Measurements from ENCODE around the gene PICALM.
"Not testable (repeated sequence)": the region's sequence is repeated elsewhere in the genome, so short reads cannot be mapped to it uniquely, and the experiment has no call there.

PICALM gene

DNA sequence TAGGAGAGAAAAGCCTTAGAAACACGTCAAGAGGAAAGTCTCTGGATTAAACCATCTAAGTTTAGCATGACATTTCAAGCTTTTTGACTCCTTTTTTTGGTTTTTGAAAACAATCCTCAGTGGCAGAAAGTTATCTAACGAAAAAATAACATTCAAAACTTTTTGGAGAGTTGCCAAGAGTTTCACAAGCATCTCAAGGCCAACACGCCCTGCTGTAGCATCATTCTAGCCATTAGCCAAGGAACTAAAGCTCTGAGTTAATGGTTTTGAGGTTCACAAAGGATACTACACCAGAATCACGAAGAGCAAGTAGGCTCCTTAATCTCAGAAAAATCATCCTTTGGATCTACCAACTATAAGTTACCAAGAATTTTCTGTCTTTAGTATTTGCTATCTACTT, 94.8 kb downstream of the PICALM start:
- no peak for DNase-seq (ENCODE audit: low read depth)

DNA sequence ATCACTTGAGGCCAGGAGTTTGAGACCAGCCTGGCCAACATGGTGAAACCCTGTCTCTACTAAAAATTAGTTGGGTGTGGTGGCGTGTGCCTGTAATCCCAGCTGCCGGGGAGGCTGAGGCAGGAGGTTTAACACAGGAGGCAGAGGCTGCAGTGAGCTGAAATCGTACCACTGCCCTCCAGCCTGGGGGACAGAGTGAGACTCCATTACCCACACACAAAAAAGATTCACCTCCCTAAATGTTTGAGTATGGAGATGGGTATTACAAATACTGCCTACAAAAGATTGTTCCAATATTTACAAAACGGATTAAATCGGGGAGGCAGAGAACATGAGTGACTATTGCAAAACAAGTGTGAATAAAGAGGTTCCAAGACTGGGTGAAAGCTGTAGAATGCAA, 98.3 kb downstream of the PICALM start:
- no peak for DNase-seq (ENCODE audit: low read depth)

DNA sequence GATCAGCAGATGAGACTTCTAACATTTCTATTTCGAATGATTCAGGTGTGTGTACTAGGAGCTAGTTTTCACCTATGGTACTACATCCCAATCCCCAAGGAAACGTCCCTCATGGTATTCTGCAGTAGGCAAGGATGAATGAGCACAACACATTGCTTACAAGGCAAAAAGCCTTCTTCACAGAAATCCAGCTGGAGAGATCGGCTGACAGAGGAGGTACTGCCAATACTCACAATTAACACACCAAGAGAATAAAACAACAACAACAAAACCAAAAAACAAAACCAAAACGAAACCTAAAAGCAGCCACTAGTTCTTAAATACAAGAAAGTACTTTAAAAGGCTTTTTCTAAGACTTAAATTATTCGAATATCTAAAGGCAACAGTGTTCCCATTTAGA, 101.4 kb downstream of the PICALM start:
- DNase-seq (ENCODE audit: low read depth), result no peak

DNA sequence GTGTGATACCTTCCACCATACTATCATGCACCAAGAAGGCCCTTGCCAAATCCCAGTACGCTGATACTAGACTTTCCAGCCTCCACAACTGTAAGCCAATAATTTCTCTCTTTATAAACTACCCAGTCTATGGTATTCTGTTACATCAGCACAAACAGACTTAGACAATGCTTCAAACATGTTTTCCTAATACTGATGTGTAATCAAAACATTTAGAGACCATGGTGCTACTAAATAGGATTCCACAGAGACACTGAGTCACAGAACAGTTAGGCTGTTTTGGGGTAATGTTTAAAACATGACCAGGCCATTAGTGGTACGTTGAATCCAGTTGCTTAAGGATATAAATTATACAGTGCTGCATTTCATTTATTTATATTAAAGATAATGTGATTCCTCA, 103.7 kb downstream of the PICALM start:
- DNase-seq (ENCODE audit: low read depth), result no peak

DNA sequence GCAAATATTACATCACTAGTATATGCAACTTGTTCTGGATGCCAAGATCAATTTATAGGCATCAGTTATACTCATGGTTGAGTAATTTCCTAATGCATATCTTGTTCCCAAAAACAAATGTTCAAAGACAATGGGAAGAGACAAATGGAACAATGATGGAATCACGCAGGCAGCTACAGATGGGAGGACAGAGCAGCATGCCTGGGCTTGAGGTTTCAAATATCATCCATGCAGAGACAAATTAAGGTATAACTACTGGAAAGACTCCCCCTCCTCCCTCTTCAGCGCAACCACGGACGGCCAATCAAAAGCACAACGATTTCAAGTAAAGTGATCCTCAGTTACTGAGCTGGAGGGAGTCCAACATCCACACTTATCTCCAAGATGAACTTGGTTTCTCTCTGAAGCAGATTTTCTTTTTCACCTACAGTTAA, 106.9 kb downstream of the PICALM start:
- no peak for DNase-seq (ENCODE audit: low read depth)

DNA sequence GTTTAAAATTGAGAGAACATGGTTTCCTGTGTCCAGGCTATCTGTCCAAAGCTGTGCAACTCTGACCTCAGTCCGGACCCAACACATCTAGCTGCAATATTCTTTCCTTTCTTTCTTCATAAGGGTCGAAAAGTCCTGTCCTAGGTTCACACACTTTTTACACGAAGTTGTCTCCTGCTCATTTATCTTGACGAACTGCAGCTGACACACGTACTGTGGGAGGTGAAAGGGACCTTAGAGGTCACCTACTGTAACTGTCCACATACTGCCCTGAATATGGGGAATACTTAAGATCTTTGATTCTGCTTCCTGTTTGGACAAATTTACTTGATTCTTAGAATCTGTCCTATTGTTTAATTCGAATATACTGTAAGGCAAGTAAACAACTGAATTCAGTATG, 107.8 kb downstream of the PICALM start:
- DNase-seq (ENCODE audit: low read depth), result no peak

DNA sequence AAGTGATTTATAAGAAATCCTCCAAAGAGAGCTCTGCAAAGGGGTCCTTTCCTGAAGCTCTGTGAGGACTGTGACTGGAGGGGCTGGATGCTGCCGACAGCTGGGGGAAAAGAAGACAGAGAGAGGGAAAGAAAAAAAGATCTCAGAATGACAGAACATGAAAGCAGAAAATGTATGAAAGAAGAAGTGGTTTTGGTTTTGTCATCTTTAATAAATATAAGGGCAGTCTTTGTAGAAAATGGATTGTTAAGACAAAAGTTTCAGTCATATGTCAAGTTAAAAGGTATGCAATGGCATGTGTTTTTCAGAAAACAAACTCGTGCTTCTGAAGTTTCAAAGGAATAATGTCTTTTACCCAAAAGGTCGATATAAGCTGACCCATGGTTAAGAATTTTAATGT, 108.2 kb downstream of the PICALM start:
- no peak for DNase-seq (ENCODE audit: low read depth)

DNA sequence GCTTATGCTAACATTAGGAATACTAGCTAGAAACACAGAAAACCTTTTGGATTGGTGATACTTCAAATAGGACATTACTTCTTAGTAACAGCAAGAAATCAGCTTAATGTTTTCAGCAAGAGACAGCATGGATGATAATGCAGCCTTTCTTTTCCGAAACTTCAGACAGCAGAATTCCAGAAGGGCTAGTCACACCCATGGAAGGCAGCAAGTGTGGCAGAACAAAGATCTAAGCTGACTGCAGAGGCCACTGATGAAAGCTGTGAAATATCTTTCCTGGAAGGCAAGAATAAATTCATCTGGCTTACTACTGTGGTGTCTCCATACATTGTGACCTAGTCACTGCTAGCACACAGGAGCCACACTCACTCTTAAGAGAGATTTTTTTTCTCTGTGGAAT, 113.4 kb downstream of the PICALM start:
- no peak for DNase-seq (ENCODE audit: low read depth)

DNA sequence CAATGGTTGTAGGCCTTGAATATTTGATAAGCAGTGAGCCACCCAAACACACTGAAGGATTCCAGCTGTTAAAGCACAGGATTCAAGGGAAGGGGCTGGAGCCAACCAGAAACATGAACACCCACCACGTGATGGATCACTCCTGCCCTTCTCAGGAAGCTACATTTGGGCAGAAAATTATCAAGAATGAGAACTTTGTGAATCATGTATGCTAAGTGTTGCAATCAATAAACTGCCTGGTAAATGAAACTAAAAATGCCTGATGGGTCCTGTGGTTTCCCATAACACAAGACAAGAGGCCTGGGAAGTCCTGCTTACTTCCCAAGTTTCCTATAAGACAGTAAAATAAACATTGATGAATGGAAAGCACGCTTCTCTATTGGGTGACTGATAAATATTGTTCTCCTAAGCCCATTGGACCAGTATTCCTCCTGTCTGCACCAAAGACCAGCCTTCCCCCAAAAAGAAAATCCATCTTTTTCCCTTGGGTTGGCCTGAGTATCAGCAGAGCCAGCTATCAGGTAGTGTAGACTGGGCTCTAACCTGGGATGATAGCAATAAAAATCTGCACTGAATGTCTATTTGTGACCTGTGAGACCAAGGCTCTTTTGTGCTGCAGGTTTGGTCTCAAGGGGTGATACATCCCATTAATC, 115.3 kb downstream of the PICALM start:
- no peak for DNase-seq (ENCODE audit: low read depth)

DNA sequence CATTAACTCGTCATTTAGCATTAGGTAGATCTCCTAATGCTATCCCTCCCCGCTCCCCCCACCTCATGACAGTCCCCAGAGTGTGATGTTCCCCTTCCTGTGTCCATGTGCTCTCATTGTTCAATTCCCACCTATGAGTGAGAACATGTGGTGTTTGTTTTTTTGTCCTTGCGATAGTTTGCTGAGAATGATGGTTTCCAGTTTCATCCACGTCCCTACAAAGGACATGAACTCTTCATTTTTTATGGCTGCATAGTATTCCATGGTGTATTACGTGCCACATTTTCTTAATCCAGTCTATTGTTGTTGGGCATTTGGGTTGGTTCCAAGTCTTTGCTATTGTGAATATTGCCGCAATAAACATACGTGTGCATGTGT, 116.8 kb downstream of the PICALM start:
- not testable (repeated sequence) for DNase-seq (ENCODE audit: low read depth)

DNA sequence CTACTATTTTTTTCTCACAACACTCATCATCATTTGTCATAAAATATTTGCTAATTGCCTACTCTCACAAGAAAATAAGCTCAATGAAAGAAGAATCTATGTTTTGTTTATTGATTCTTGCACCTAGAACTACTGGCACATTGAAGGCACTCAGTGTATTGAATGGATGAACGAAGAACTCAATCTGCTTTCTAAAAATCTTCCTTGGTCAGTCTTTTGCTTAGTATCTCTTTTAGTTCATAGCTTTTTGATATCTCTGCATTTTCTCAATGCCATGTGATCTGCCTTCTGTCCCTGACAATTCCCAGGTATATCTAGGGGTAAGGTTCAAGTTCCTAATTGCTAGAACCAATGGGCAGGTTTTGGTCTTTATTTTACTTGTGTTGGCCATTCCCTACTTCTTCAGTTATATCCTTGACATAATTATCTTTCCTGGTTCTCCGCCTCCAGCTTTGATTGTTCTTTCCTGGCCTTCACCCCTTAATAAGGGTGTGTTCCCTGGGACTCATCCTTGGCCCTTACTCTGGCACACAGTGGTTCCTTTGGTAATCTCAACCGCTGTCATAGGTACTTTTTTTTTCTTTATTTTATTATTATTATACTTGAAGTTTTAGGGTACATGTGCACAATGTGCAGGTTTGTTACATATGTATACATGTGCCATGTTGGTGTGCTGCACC, 117.3 kb downstream of the PICALM start:
- DNase-seq (ENCODE audit: low read depth), result no peak

DNA sequence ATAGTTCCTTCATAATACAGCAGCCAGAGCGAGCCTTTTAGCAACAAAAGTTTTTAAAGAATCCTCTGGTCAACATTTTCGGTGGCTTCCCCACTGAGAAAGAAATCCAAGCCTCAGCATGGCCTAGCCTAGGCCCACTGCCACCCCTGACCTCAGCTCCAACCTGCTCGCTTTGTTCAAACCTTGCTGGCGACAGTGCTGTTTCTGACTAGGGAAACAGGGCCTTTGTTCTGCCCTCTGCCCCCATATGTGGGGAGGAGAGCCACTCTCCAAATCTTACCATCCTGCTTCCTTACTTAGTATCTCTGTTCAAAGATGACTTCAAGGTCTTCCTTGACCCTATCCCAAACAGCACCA, 117.9 kb downstream of the PICALM start:
- no peak for DNase-seq (ENCODE audit: low read depth)

DNA sequence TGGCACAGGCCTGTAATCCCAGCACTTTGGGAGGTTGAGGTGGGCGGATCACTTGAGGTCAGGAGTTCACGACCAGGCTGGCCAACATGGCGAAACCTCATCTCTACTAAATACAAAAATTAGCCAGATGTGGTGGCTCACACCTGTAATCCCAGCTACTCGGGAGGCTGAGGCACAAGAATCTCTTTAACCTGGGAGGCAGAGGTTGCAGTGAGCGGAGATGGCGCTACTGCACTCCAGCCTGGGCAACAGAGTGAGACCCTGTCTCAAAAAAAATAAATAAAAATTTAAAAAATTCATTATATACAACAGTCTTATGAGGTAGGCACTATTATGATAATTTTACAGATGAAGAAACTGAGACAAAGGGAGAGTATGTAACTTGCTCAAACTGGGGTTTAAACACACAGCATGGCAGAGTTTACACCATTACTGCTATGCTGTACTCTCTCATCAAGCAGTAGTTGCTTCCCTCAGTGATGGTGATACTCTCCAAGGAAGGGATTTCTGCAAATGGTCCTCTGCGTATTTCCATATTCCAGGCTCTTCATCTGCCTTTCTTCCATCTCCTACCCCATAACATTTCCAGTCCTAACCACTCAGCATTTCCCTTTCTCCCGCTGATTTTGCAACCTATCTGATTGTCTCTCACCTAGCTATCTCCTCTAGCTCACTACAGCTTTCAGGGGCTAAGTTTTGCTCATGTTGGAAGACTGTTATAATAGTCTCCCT, 118.4 kb downstream of the PICALM start:
- DNase-seq (ENCODE audit: low read depth), result no peak

DNA sequence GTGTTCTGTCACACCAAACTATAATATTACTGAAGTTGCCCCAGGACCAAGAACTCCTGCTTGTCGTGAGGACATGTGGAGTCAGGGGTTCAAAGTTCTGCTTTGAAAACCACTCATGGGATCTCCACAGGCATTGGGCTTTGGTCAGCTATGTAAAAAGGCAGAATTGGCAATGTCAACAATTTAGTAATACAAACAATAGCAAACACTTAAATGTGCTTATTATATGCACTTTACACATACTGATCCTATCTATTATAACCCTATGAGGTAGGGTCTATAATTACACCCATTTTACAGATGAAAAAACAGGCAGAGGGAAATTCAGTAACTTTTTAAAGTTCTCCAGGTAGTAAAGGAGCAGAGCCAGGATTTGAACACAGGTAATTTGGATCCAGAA, 119.1 kb downstream of the PICALM start:
- DNase-seq (ENCODE audit: low read depth), result no peak

DNA sequence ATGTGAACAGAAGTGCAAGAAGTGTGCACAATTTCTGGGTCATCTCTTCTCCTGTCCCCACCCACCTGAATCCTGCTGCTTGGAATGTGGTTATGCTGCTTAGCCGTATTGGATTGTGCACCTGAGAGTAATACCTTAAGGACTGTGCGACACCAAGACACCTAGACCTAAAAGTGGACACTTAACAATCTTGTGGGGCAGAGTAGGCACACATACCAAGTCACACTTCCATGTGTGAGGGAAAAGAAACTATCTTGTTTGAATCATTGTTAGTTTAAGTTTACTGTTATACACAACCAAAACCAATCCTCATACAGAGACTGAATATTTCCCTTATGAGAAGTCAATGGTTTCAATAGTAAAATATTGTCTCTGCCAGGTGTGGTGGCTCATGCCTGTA, 120.0 kb downstream of the PICALM start:
- no peak for DNase-seq (ENCODE audit: low read depth)

DNA sequence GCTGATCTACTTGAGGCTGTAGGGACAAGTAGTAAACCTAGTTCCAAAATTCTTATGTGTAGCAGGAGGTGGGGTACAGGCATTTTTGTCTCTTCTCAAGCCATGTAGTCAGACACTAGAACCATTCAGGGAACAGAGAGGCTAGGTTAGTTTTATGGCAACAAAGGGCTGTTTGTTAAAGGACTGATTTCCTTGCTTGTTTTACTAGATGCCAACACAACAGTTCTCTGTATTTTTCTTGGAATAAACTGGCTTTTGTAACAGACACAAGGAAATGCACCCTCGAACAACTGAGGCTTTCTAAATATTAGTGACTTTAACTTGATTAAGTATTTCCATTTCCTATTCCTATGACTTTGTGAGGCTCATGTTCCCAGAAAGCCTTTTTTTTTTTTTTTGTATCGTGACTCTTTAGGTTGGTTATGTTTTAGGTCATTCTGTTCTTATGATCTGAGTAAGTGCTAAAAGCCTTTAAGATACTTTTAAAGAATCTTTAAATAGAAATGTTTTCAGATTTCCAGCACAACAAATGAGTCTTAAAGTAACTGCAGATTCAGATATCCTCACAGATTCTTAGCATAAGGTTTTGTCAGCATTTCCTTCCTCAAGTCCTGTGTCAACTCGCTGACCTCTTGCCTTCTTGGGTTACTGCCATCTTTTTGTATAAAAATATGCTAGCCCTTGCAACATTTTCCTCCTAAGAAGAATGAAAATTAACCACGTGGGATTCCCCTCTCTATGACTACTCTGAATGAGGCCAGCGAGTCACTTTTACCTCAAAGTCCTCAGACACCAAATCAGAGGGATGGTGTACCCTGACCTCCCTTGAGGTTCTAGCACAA, 121.2 kb downstream of the PICALM start:
- no peak for DNase-seq (ENCODE audit: low read depth)

DNA sequence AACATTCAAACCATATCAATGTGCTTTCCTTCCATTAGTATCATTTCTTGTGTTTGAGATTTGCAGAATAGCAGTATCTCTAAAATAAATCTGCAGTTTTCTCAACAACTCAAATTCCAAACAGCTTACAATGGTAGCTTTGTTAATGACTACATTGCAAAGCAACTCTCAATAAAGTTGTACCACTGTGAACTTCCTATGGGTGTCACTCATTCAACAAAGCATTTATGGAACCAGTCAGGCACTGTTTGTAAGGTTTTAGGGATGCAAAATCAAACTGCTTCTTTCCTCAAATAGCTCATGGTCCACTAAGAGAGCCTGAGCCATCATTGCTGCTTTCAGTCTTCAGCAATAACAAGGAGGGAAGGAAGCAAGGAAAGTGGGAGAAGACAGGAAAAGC, 122.7 kb downstream of the PICALM start:
- DNase-seq (ENCODE audit: low read depth), result no peak

DNA sequence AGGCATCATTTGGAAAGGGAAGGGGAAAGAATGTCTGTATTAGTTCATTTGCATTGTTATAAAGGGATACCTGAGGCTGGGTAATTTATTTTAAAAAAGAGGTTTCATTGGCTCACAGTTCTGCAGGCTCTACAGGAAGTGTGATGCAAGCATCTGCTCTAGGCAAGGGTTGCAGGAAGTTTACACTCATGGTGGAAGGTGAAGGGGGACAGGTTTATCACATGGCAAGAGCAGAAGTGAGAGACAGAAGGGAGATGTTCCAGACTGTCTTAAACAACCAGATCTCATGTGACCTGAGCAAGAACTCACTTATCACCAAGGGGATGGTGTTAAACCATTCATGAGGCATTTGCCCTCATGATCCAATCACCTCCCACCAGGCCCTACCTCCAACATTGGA, 123.1 kb downstream of the PICALM start:
- DNase-seq (ENCODE audit: low read depth), result no peak

DNA sequence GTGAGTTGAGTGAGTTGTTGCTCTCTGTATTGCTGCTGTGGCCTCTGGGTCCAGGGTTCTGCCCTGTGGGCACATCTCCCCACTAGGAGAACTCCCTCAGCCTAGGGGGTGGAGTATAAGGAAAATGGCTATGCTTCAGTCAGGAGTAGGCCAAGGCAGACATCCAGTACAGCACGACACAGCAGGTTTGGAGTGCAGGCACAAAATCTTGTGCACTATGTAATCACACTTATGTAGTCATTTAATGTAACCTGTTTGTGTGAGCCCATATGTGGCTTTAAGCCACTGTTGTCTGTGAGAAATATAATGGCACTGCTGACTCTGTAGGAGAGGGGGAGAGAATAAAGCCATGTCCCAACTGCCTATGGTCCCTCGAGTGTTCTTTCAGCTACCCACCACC, 123.6 kb downstream of the PICALM start:
- no peak for DNase-seq (ENCODE audit: low read depth)

DNA sequence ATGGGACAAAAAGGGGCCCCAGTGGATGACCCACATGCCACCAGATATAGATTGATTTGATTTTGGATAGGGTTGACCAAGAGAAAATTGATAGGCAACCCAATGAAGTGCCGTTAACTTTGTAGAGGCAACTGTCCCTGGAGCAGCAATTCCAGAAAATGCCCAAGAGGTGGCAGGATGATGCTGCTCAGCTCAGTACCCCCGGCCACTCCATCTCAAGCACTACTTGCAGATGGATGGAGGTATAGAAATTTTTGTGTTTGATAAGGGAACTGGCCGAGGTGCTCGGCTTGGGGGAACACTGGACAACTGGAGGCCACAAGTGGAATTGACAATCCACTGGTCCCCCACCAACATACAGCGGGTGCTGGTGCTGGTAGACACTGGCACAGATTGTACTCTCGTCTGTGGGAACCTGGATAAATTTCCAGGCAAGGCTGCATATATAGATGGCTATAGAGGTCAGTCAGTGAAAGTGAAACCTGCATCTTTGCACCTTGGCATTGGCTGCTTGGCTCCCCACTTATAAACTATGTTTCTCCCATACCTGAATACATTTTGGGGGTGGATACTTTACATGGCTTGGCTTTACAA, 127.4 kb downstream of the PICALM start:
- DNase-seq (ENCODE audit: low read depth), result no peak

DNA sequence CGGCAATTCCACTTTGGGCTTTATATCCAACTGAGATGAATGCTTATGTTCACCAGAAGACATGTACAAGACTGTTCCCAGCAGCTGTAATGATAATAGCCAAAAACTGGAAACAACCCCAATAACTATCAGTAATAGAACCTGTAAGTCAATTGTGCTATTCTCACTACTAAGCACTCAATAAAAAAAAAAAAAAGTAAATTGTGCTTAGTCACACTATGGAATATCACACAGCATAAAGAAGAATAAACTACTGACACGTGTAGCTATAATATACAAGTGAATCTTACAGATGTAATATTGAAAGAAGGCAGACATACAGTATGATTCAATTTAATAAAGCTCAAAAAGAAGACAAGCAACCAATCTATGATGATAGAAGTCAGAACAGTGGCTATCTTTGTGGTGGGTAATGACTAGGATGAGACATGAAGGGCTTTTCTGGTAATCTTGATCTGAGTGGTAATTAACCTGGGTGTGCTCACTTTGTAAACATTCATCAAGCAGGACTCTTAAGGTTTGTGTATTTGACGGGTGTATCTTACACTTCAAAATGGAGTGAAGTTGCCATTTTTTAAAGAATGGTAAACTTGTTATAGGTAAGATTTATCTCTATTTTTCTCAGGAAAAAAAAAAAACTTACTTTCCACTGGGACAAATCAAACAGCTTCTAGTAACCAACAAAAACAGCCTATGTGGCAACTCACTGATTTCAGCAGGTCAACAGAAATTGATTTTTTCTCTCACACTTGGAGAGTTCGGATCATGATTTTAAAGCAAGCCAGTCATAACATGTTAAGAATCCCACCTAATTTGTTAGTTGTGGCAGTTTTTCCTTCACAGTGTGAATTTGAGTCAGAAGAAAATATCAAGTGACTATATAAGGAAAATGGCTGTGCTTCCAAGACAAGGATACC, 129.5 kb downstream of the PICALM start:
- DNase-seq (ENCODE audit: low read depth), result no peak

Measured in stimulated activated CD8-positive, alpha-beta memory T cell treated with anti-CD3 and anti-CD28 coated beads, Interleukin-7, amount 100 ng/mL, for 24 hours (primary cell).